PC-9 (cell line): ENCODE results near the gene STAT4. TPM values are rescaled to one million over a fixed set of nuclear protein-coding genes. Genes with fewer than 3 reads are reported as not detected.

Experiments used
- BruUV-seq: library from RNA; stranded (reverse); fragments of 400-500 nt; replicated peaks from 2 replicates; lab custom pipeline; 2021; lab: Mats Ljungman, UMichigan
- CTCF ChIA-PET: fragments of 300-600 bp; sonication (Branson Sonifier 250); formaldehyde crosslinking; loops from one replicate; lab custom pipeline; 2022; ENCODE audit warnings: antibody characterized with exemption; lab: Charles Lee
- POLR2A ChIA-PET: fragments of 300-600 bp; sonication (Branson Sonifier 250); formaldehyde crosslinking; loops from one replicate; lab custom pipeline; 2022; ENCODE audit warnings: antibody characterized with exemption; ENCODE audit not compliant: unreplicated experiment; lab: Charles Lee
- DNase-seq, 2 experiments: peaks; one replicate each; pipeline versions ENCODE4 v3.0.0 to v3.0.0-alpha.2; 2015 to 2022; ENCODE audit warnings: mixed read lengths in 1 of 2
- H2AFZ ChIP-seq: fragments of 200-600 bp; sonication (generic); 2 replicates; pipeline ENCODE4 v1.8.1; 2017; ENCODE audit warnings: antibody characterized with exemption
- H3F3A ChIP-seq: fragments of 200-600 bp; sonication (generic); 2 replicates; pipeline ENCODE4 v1.8.1; 2017; ENCODE audit warnings: antibody characterized with exemption, mild to moderate bottlenecking, low read depth; ENCODE audit not compliant: insufficient read depth
- H3K27ac ChIP-seq: fragments of 200-600 bp; sonication (generic); 2 replicates; pipeline ENCODE4 v1.6.1; 2016; ENCODE audit warnings: mixed run types
- H3K27me3 ChIP-seq: fragments of 200-600 bp; sonication (generic); 2 replicates; pipeline ENCODE4 v1.6.1; 2016; ENCODE audit warnings: low read depth, mixed run types; ENCODE audit not compliant: insufficient read depth
- H3K36me3 ChIP-seq: fragments of 200-600 bp; sonication (generic); 2 replicates; pipeline ENCODE4 v1.6.1; 2016; ENCODE audit warnings: low read depth, mixed run types
- H3K4me1 ChIP-seq: fragments of 200-600 bp; sonication (generic); replicated peaks from 2 replicates; pipeline ENCODE4 v1.6.1; 2016; ENCODE audit warnings: mixed run types; ENCODE audit not compliant: insufficient read depth
- H3K4me2 ChIP-seq: fragments of 200-600 bp; sonication (generic); 2 replicates; pipeline ENCODE4 v1.6.1; 2017; ENCODE audit warnings: mixed run types
- H3K4me3 ChIP-seq: fragments of 200-600 bp; sonication (generic); 2 replicates; pipeline ENCODE4 v1.6.1; 2016; ENCODE audit warnings: mixed run types
- H3K79me2 ChIP-seq: fragments of 200-600 bp; sonication (generic); 2 replicates; pipeline ENCODE4 v1.6.1; 2017; ENCODE audit warnings: low read depth, mixed run types
- H3K9me2 ChIP-seq: fragments of 200-600 bp; sonication (generic); 2 replicates; pipeline ENCODE4 v1.8.1; 2017; ENCODE audit warnings: mild to moderate bottlenecking; ENCODE audit not compliant: insufficient read depth
- H3K9me3 ChIP-seq: fragments of 200-600 bp; sonication (generic); 2 replicates; pipeline ENCODE4 v1.8.1; 2016; ENCODE audit warnings: low read depth; ENCODE audit not compliant: insufficient read depth
- H4K20me1 ChIP-seq: fragments of 200-600 bp; sonication (generic); 2 replicates; pipeline ENCODE4 v1.8.1; 2017; ENCODE audit not compliant: insufficient read depth
- CTCF ChIP-seq: fragments of 200-600 bp; sonication (generic); conservative IDR thresholded peaks from 2 replicates; pipeline ENCODE4 v1.6.1; 2017; ENCODE audit warnings: mixed run types, antibody characterized with exemption, mild to moderate bottlenecking, moderate library complexity
- EZH2 ChIP-seq: fragments of 200-600 bp; sonication (generic); IDR thresholded peaks from 2 replicates; pipeline ENCODE4 v1.8.0; 2017; ENCODE audit warnings: antibody characterized with exemption, low read depth
- intact Hi-C: fragments of 100-400 bp; cut with micrococcal nuclease; formaldehyde crosslinking; loops from one replicate; pipeline ENCODE4 v1.10.0; 2022; ENCODE audit not compliant: unreplicated experiment
- total RNA-seq: library from RNA; stranded (reverse); gene quantifications from 2 replicates; pipeline ENCODE4 v1.2.3, GENCODE V29; 2021

The STAT4 gene
- total RNA-seq, 1 experiment from 2014 or later: 0.70 TPM

- intact Hi-C loops: no loop called here
- no peaks in the 10 kb centered on the region for H3K9me3 ChIP-seq
- H3K27me3 ChIP-seq: no peaks in the 10 kb centered on the region
- CTCF ChIA-PET: no interaction called here
- H3K36me3 ChIP-seq: no peaks in the 10 kb centered on the region
- H3F3A ChIP-seq: no peaks in the 10 kb centered on the region
- no peaks in the 10 kb centered on the region for H3K4me1 ChIP-seq
- H3K4me3 ChIP-seq: no peak overlapping the region
- POLR2A ChIA-PET: no interaction called here
- no peak overlapping the region for H2AFZ ChIP-seq
- no peaks in the 10 kb centered on the region for H3K79me2 ChIP-seq
- H3K9me2 ChIP-seq: no peaks in the 10 kb centered on the region
- no peak for TF ChIP-seq CTCF
- no peak for TF ChIP-seq EZH2
- BruUV-seq: no TSS peak
- no peaks in the 10 kb centered on the region for H4K20me1 ChIP-seq
- no peak overlapping the region for H3K27ac ChIP-seq
- DNase-seq: no peak
- no peak overlapping the region for H3K4me2 ChIP-seq
Observed at GRCh38 chr2:191063584-191063983, 87.2 kb downstream of the STAT4 start.

- H2AFZ ChIP-seq: no peak overlapping the region
- H3F3A ChIP-seq: no peaks in the 10 kb centered on the region
- no peaks in the 10 kb centered on the region for H3K27me3 ChIP-seq
- H4K20me1 ChIP-seq: no peaks in the 10 kb centered on the region
- H3K79me2 ChIP-seq: no peaks in the 10 kb centered on the region
- POLR2A ChIA-PET: no interaction called here
- intact Hi-C loops: no loop called here
- H3K4me2 ChIP-seq: no peak overlapping the region
- no peaks in the 10 kb centered on the region for H3K36me3 ChIP-seq
- no peak for DNase-seq
- TF ChIP-seq CTCF: no peak
- TF ChIP-seq EZH2: no peak
- H3K9me2 ChIP-seq: no peaks in the 10 kb centered on the region
- no TSS peak for BruUV-seq
- no peak overlapping the region for H3K27ac ChIP-seq
- CTCF ChIA-PET: no interaction called here
- H3K9me3 ChIP-seq: no peaks in the 10 kb centered on the region
- no peaks in the 10 kb centered on the region for H3K4me1 ChIP-seq
- no peak overlapping the region for H3K4me3 ChIP-seq
Observed at GRCh38 chr2:191061381-191061980, 89.3 kb downstream of the STAT4 start.

DNA sequence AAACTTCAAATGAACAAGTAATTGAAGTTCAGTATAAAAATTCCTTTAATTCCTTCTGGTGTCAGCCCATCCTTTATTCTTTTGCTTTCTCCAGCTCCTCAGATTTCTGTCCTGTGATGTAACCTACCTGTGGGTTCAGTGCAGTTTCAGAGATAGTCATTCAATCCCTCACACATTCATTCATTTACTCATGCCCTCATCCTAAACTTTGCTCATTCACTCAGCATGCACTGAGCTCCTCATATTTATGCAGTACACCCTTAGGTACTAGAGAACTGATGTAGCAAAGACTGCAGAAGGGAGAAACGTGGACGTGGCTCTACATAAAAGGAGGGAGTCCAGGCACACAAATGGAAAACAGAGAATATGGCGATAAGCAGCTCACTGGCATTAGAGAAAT lies 91.5 kb downstream of the STAT4 start:
- Histone ChIP-seq H3K4me3 (no peak overlapping the region), H3F3A (no peaks in the 10 kb centered on the region), H4K20me1 (no peaks in the 10 kb centered on the region), H3K4me1 (no peaks in the 10 kb centered on the region), H3K9me3 (no peaks in the 10 kb centered on the region), H3K4me2 (no peak overlapping the region), H3K9me2 (no peaks in the 10 kb centered on the region), H3K27ac (no peak overlapping the region), H3K79me2 (no peaks in the 10 kb centered on the region), H3K27me3 (no peaks in the 10 kb centered on the region), H3K36me3 (no peaks in the 10 kb centered on the region), H2AFZ (no peak overlapping the region)
- POLR2A ChIA-PET: no interaction called here
- TF ChIP-seq EZH2 (no peak), CTCF (no peak)
- intact Hi-C loops: no loop called here
- CTCF ChIA-PET: no interaction called here
- DNase-seq: no peak
- no TSS peak for BruUV-seq
